Lower lobe of right lung (tissue), 2 donors: ENCODE results near the gene GRIK2. TPM values are rescaled to one million over a fixed set of nuclear protein-coding genes. Genes with fewer than 3 reads are reported as not detected.

ENCODE experiments used
- ATAC-seq, 2 donors: fragments of 200-7000 bp; cut with Tn5 transposase; one replicate each; pipeline ENCODE4 v1.9.1; 2020 to 2022; ENCODE audit warnings: mild to moderate bottlenecking in 2 of 2, moderate library complexity in 2 of 2
- DNase-seq: peaks from one replicate; pipeline ENCODE4 v3.0.0-alpha.2; 2020
- H3K27ac ChIP-seq: fragments of 200-600 bp; one replicate; pipeline ENCODE4 v1.8.0; 2022
- H3K27me3 ChIP-seq: fragments of 200-600 bp; one replicate; pipeline ENCODE4 v1.8.0; 2022; ENCODE audit warnings: low read depth
- H3K36me3 ChIP-seq: fragments of 200-600 bp; one replicate; pipeline ENCODE4 v1.8.0; 2022; ENCODE audit warnings: mild to moderate bottlenecking
- H3K4me1 ChIP-seq: fragments of 200-600 bp; one replicate; pipeline ENCODE4 v1.8.0; 2022
- H3K4me3 ChIP-seq: fragments of 200-600 bp; one replicate; pipeline ENCODE4 v1.8.0; 2022; ENCODE audit warnings: mild to moderate bottlenecking
- H3K9me3 ChIP-seq: fragments of 200-600 bp; one replicate; pipeline ENCODE4 v1.8.0; 2022
- intact Hi-C: fragments of 100-400 bp; cut with DNase I; formaldehyde crosslinking; loops from one replicate; pipeline ENCODE4 v1.11.0; 2022
- total RNA-seq: library from RNA; stranded (reverse); fragmentation: NEBNext Ultra II Directional; extraction: Animal tissue kit (Norgen Biotek cat#: 25700); gene quantifications from one replicate; pipeline ENCODE4 v1.2.1, GENCODE V29; 2021
- TF ChIP-seq, protein P1 (sequence below): fragments of 200-600 bp; IDR thresholded peaks from one replicate; pipeline ENCODE4 v1.8.0; 2022; ENCODE audit warnings: antibody characterized with exemption, mild to moderate bottlenecking
- donor health status: DM: no; HTN: yes; CAD: no; lungs with severe emphysema.

Gene GRIK2
- total RNA-seq, 1 donor from 2014 or later, result 0.62 TPM

DNA sequence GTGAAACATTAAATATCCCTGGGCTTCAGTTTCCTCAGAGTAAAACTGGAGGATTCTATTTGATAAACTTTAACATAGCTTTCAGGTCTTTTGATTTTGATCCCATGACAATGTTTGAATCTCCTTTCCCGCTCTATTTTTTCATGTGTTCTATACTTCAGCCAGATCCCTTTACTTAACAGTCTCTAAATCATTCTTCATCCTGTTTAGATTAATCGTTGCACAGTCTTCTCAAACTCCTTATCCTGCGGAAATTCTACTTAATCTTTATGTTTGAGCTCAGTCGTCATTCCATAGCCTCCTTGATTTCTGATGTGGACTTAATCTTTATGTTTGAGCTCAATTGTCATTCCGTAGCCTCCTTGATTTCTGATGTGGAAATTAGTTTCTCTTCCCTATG, 57.4 kb downstream of the GRIK2 start:
- no peak overlapping the region for H3K4me3 ChIP-seq
- H3K4me1 ChIP-seq, result no peaks in the 10 kb centered on the region
- H3K36me3 ChIP-seq, result no peaks in the 10 kb centered on the region
- no peak overlapping the region for H3K27ac ChIP-seq
- ATAC-seq (no peak), DNase-seq (no peak)
- no peaks in the 10 kb centered on the region for H3K9me3 ChIP-seq
- no peaks in the 10 kb centered on the region for H3K27me3 ChIP-seq
- TF ChIP-seq, protein P1, sequence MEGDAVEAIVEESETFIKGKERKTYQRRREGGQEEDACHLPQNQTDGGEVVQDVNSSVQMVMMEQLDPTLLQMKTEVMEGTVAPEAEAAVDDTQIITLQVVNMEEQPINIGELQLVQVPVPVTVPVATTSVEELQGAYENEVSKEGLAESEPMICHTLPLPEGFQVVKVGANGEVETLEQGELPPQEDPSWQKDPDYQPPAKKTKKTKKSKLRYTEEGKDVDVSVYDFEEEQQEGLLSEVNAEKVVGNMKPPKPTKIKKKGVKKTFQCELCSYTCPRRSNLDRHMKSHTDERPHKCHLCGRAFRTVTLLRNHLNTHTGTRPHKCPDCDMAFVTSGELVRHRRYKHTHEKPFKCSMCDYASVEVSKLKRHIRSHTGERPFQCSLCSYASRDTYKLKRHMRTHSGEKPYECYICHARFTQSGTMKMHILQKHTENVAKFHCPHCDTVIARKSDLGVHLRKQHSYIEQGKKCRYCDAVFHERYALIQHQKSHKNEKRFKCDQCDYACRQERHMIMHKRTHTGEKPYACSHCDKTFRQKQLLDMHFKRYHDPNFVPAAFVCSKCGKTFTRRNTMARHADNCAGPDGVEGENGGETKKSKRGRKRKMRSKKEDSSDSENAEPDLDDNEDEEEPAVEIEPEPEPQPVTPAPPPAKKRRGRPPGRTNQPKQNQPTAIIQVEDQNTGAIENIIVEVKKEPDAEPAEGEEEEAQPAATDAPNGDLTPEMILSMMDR, result no peak
- intact Hi-C loops, result no loop called here

DNA sequence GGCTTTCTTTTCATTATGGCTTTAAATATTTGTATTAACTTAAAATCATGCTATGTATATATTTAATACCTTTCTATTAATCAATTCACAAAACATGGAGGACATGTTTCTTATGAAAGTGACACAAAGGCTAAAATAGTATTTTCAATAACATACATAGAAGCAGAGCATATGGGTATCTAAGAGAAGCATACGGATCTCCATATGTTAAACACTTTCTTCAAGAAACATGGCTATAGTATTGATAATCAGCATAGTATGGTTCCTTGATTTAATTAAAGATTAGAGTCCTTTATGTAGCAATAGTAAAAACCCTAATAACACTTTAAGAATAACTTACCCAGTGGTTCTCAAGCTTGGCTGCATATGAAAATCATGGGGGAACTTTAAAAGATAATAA, 58.5 kb downstream of the GRIK2 start:
- ATAC-seq (no peak), DNase-seq (no peak)
- Histone ChIP-seq H3K36me3 (no peaks in the 10 kb centered on the region), H3K9me3 (no peaks in the 10 kb centered on the region), H3K27me3 (no peaks in the 10 kb centered on the region), H3K27ac (no peak overlapping the region), H3K4me3 (no peak overlapping the region), H3K4me1 (no peaks in the 10 kb centered on the region)
- intact Hi-C loops, result no loop called here
- TF ChIP-seq, protein P1, result no peak

DNA sequence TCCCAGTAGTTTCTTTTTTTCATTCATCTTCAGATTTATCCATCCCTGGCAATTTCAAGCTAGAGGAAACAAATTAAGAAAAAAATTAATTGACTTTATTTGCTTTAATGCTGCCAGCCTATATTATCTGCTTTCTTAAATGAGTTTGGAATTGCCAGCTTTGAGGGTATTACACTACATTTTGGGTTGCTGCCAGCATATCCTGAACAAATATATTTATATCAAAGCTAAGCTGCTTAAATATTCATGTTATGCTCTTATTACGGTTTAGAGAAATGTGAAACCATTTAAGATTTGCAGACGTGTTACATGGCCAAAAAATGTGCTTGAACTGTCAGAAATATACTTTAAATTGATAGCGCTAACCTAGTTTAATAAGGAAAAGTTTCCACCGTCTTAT, 59.7 kb downstream of the GRIK2 start:
- no peak overlapping the region for H3K4me3 ChIP-seq
- H3K27ac ChIP-seq, result no peak overlapping the region
- H3K27me3 ChIP-seq, result no peaks in the 10 kb centered on the region
- no peaks in the 10 kb centered on the region for H3K36me3 ChIP-seq
- ATAC-seq, result no peak
- no peaks in the 10 kb centered on the region for H3K9me3 ChIP-seq
- no peaks in the 10 kb centered on the region for H3K4me1 ChIP-seq
- DNase-seq, result no peak
- intact Hi-C loops, result no loop called here
- TF ChIP-seq, protein P1, result no peak

DNA sequence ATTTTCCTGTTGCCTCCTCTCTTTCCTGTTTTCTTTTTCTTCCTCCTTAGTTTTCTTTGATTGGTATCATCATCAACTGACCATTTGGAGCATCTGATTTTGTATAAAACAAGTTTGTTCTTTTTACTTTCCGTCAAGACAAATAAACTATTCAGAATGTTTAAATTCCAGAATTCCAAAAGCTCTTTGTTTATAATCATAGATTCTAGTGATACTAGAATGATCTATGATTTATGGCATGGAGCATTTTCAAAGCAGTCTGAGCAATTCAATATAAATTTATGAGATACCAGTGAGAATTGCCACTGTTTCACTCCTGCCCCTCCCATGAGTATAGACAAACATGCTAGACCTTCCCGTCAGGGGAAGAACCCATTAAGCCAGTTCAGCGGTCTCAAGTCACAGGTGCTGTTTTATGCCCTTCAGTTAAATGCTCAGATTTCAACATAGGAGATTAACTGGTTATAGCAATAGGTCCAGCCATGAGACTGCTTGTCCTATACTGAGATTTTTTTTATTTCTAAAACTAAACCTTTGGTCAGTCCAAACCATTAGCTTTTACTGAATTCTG, 60.7 kb downstream of the GRIK2 start:
- TF ChIP-seq, protein P1, result no peak
- no peak for DNase-seq
- intact Hi-C loops, result no loop called here
- no peak for ATAC-seq
- Histone ChIP-seq H3K36me3 (no peaks in the 10 kb centered on the region), H3K27me3 (no peaks in the 10 kb centered on the region), H3K27ac (no peak overlapping the region), H3K4me1 (no peaks in the 10 kb centered on the region), H3K9me3 (no peaks in the 10 kb centered on the region), H3K4me3 (no peak overlapping the region)

DNA sequence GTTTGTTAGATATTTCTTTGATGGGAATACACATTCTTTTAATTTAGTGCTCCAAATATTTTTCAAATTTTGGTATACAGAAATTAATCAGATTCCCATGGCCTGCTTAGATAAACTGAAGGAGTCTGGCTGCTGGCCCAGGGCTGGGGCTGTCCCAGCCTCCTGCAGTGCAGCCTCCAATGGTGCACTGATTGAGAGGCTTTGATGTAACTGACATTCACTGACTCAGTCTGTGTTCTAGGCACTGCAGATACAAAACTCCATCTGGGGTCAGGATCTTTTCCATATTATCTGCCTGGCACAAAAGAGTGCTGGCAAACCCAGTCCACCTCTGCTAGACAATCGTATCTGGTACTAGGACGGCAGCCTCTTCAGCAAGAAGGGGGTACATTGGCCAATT, 64.8 kb downstream of the GRIK2 start:
- Histone ChIP-seq H3K27ac (no peak overlapping the region), H3K4me3 (no peak overlapping the region), H3K27me3 (no peaks in the 10 kb centered on the region), H3K36me3 (no peaks in the 10 kb centered on the region), H3K4me1 (no peaks in the 10 kb centered on the region), H3K9me3 (no peaks in the 10 kb centered on the region)
- ATAC-seq (no peak), DNase-seq (no peak)
- intact Hi-C loops, result no loop called here
- TF ChIP-seq, protein P1, result no peak

DNA sequence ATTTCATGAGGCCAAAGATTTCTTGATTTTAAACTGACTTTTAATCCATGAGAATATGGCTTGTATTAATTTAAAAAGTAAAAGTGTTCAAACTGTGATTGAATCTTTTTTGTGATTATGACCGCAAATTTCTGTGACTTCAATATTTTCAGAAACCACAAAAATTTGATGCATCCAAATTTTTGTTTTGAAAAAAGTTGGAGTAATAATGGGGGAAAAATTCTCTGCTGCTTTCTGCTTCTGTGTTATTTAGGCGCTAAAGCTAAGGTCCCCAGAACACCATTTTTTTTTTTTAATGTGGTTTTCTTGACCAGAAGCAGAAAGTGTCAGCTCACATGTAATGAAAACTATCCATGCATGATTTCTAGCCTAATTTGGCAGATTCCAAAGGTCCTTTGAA, 65.3 kb downstream of the GRIK2 start:
- no peak for DNase-seq
- Histone ChIP-seq H3K9me3 (no peaks in the 10 kb centered on the region), H3K27ac (no peak overlapping the region), H3K27me3 (no peaks in the 10 kb centered on the region), H3K4me3 (no peak overlapping the region), H3K36me3 (no peaks in the 10 kb centered on the region), H3K4me1 (no peaks in the 10 kb centered on the region)
- TF ChIP-seq, protein P1, result no peak
- intact Hi-C loops, result no loop called here
- ATAC-seq, result no peak
